Epithelial cell of esophagus (primary cell): ENCODE measurements around the gene SELL.

Experiments used
- DNase-seq: peaks from one replicate; pipeline ENCODE4 v3.0.0; 2010; ENCODE audit warnings: low read depth
- H3K4me3 ChIP-seq: 2 replicates; pipeline ENCODE4 v1.5.1; 2011; ENCODE audit warnings: mild to moderate bottlenecking, low read length, control low read depth
- CTCF ChIP-seq: IDR thresholded peaks from 2 replicates; pipeline ENCODE4 v1.5.1; 2011; ENCODE audit warnings: low read depth, mild to moderate bottlenecking, low read length, control low read depth, inconsistent platforms; ENCODE audit not compliant: insufficient read depth; ENCODE audit errors: missing control alignments

SELL gene

GRCh38 chr1:169711469-169712308 lies at the start of gene SELL:
Gene SELL, minus strand, starts transcription at chr1:169711620. Its CDS starts 122 bp downstream, at chr1:169711498.
- peak; percentile 96 for TF ChIP-seq CTCF
- H3K4me3 ChIP-seq = peak within 1 kb of the TSS; percentile 21
- peak; percentile 79 for DNase-seq

- H3K4me3 ChIP-seq = no peak overlapping the region
- no peak for TF ChIP-seq CTCF
- no peak for DNase-seq
These were observed 47.6 kb upstream of the SELL start for GRCh38 chr1:169759038-169759437.

GRCh38 chr1:169753549-169753948 lies 42.1 kb upstream of the SELL start:
- no peak overlapping the region for H3K4me3 ChIP-seq
- TF ChIP-seq CTCF = peak; percentile 19
- no peak for DNase-seq

GRCh38 chr1:169750041-169750440 lies 38.6 kb upstream of the SELL start:
- no peak for TF ChIP-seq CTCF
- no peak overlapping the region for H3K4me3 ChIP-seq
- DNase-seq = no peak

- no peak overlapping the region for H3K4me3 ChIP-seq
- no peak for DNase-seq
- no peak for TF ChIP-seq CTCF
These were observed 35.1 kb upstream of the SELL start for GRCh38 chr1:169746550-169746949.

- no peak overlapping the region for H3K4me3 ChIP-seq
- TF ChIP-seq CTCF = no peak
- no peak for DNase-seq
These were observed 33.8 kb upstream of the SELL start for GRCh38 chr1:169745015-169745861.
